ENCODE data around the gene PPP4R1. TPM values are rescaled to one million over a fixed set of nuclear protein-coding genes. Genes with fewer than 3 reads are reported as not detected.

Gene PPP4R1
- total RNA-seq, 2 experiments from 2014 or later, result 35.7 to 40.2 TPM

GRCh38 chr18:9659499-9660375 lies 45.4 kb upstream of the PPP4R1 start:
- no peaks in the 10 kb centered on the region for H3K9me3 ChIP-seq (ENCODE audit: control insufficient read depth in 1 of 2, insufficient read depth in 1 of 2, low read length in 2 of 2)
- H3K36me3 ChIP-seq (ENCODE audit: insufficient read depth, low read length), result no peaks in the 10 kb centered on the region
- H3K4me3 ChIP-seq (ENCODE audit: low read length), result no peak overlapping the region
- no peaks in the 10 kb centered on the region for H3K4me1 ChIP-seq (ENCODE audit: insufficient read depth, low read length)
- POLR2A ChIA-PET, result no interaction called here
- no peak overlapping the region for H3K27ac ChIP-seq (ENCODE audit: low read depth in 1 of 2, low read length in 2 of 2)
- H3K27me3 Mint-ChIP-seq, result no peaks in the 10 kb centered on the region
- intact Hi-C loops (cut with DNase I, micrococcal nuclease), result no loop called here
- no peak overlapping the region for H3K4me3 Mint-ChIP-seq
- CTCF ChIA-PET, result no interaction called here
- H3K27ac Mint-ChIP-seq, result no peak overlapping the region
- DNase-seq, result no peak
- H3K27me3 ChIP-seq (ENCODE audit: control insufficient read depth in 1 of 2, insufficient read depth in 2 of 2, low read length in 2 of 2), result no peaks in the 10 kb centered on the region
- no peaks in the 10 kb centered on the region for H3K36me3 Mint-ChIP-seq (ENCODE audit: low read depth)
- no peaks in the 10 kb centered on the region for H3K4me1 Mint-ChIP-seq (ENCODE audit: low read depth)
- H3K9me3 Mint-ChIP-seq, result no peaks in the 10 kb centered on the region
- no peak for ATAC-seq (ENCODE audit: poor library complexity)
- TF ChIP-seq CTCF (IDR thresholded peaks at IDR 0.05), result no peak

GRCh38 chr18:9658087-9658641 lies 43.8 kb upstream of the PPP4R1 start:
- CTCF ChIA-PET, result no interaction called here

GRCh38 chr18:9655232-9655767 lies 40.9 kb upstream of the PPP4R1 start:
- intact Hi-C loops (cut with DNase I, micrococcal nuclease), result no loop called here
- CTCF ChIA-PET, result no interaction called here
- no peak overlapping the region for H3K4me3 Mint-ChIP-seq

More at GRCh38 chr18:9658087-9658641, 43.8 kb upstream of the PPP4R1 start:
- no peak for TF ChIP-seq CTCF (IDR thresholded peaks at IDR 0.05)
- no peaks in the 10 kb centered on the region for H3K4me1 Mint-ChIP-seq (ENCODE audit: low read depth)
- ATAC-seq (ENCODE audit: poor library complexity), result no peak
- Histone ChIP-seq H3K27me3 (ENCODE audit: control insufficient read depth in 1 of 2, insufficient read depth in 2 of 2, low read length in 2 of 2) (no peaks in the 10 kb centered on the region), H3K36me3 (ENCODE audit: insufficient read depth, low read length) (no peaks in the 10 kb centered on the region), H3K4me1 (ENCODE audit: insufficient read depth, low read length) (no peaks in the 10 kb centered on the region), H3K27ac (ENCODE audit: low read depth in 1 of 2, low read length in 2 of 2) (no peak overlapping the region), H3K4me3 (ENCODE audit: low read length) (no peak overlapping the region), H3K9me3 (ENCODE audit: control insufficient read depth in 1 of 2, insufficient read depth in 1 of 2, low read length in 2 of 2) (no peaks in the 10 kb centered on the region)
- H3K9me3 Mint-ChIP-seq, result no peaks in the 10 kb centered on the region
- intact Hi-C loops (cut with DNase I, micrococcal nuclease), result no loop called here
- H3K27me3 Mint-ChIP-seq, result no peaks in the 10 kb centered on the region
- no peak for DNase-seq
- POLR2A ChIA-PET, result no interaction called here
- H3K4me3 Mint-ChIP-seq, result no peak overlapping the region
- H3K36me3 Mint-ChIP-seq (ENCODE audit: low read depth), result no peaks in the 10 kb centered on the region
- no peak overlapping the region for H3K27ac Mint-ChIP-seq

More at GRCh38 chr18:9655232-9655767, 40.9 kb upstream of the PPP4R1 start:
- Mint-ChIP-seq H3K27me3 (no peaks in the 10 kb centered on the region), H3K9me3 (no peaks in the 10 kb centered on the region), H3K27ac (no peak overlapping the region), H3K36me3 (ENCODE audit: low read depth) (no peaks in the 10 kb centered on the region), H3K4me1 (ENCODE audit: low read depth) (no peaks in the 10 kb centered on the region)
- Histone ChIP-seq H3K27me3 (ENCODE audit: control insufficient read depth in 1 of 2, insufficient read depth in 2 of 2, low read length in 2 of 2) (peaks cover 0 to 3% of the 10 kb centered on the region in 2 experiments), H3K4me3 (ENCODE audit: low read length) (no peak overlapping the region), H3K9me3 (ENCODE audit: control insufficient read depth in 1 of 2, insufficient read depth in 1 of 2, low read length in 2 of 2) (no peaks in the 10 kb centered on the region), H3K4me1 (ENCODE audit: insufficient read depth, low read length) (no peaks in the 10 kb centered on the region), H3K36me3 (ENCODE audit: insufficient read depth, low read length) (no peaks in the 10 kb centered on the region), H3K27ac (ENCODE audit: low read depth in 1 of 2, low read length in 2 of 2) (no peak overlapping the region)
- TF ChIP-seq CTCF (IDR thresholded peaks at IDR 0.05), result no peak
- POLR2A ChIA-PET, result no interaction called here
- DNase-seq (no peak), ATAC-seq (ENCODE audit: poor library complexity) (no peak)
